Sigmoid colon (tissue), 7 donors: ENCODE data around the gene RBPMS2. TPM values are rescaled to one million over a fixed set of nuclear protein-coding genes. Genes with fewer than 3 reads are reported as not detected.
"Not testable (repeated sequence)": the region's sequence is repeated elsewhere in the genome, so short reads cannot be mapped to it uniquely, and the experiment has no call there.

Experiments
- DNase-seq: peaks from one replicate; pipeline ENCODE4 v3.0.0-alpha.2; 2019
- H3K27ac ChIP-seq, 4 donors: fragments of 200-600 bp; sonication (generic); one replicate each; pipeline ENCODE4 v1.5.1; 2016 to 2019; ENCODE audit warnings: mild to moderate bottlenecking in 1 of 4
- H3K27me3 ChIP-seq, 3 donors: fragments of 200-600 bp; sonication (generic); one replicate each; pipeline ENCODE4 v1.5.1; 2019; ENCODE audit warnings: mild to moderate bottlenecking in 1 of 3
- H3K36me3 ChIP-seq, 4 donors: fragments of 200-600 bp; sonication (generic); one replicate each; pipeline ENCODE4 v1.5.1; 2016 to 2019
- H3K4me1 ChIP-seq, 4 donors: fragments of 200-600 bp; sonication (generic); one replicate each; pipeline ENCODE4 v1.5.1; 2017 to 2019
- H3K4me3 ChIP-seq, 4 donors: fragments of 200-600 bp; sonication (generic); one replicate each; pipeline ENCODE4 v1.5.1; 2017 to 2019; ENCODE audit warnings: mild to moderate bottlenecking in 2 of 4, moderate library complexity in 1 of 4
- H3K9me3 ChIP-seq, 4 donors: fragments of 200-600 bp in 3 of 4; sonication (generic) in 3 of 4; one replicate each; pipeline versions ENCODE4 v1.5.1 to v1.6.1; 2013 to 2019
- EP300 ChIP-seq, 4 donors: sonication (generic); formaldehyde crosslinking; IDR thresholded peaks; one replicate each; pipeline ENCODE4 v1.6.1; 2017; ENCODE audit warnings: antibody characterized with exemption in 4 of 4
- POLR2A ChIP-seq, 2 donors: fragments of 450-650 bp; IDR thresholded peaks; one replicate each; pipeline ENCODE4 v1.6.1; 2016; ENCODE audit warnings: antibody characterized with exemption in 2 of 2, mild to moderate bottlenecking in 2 of 2, moderate library complexity in 2 of 2
- POLR2AphosphoS5 ChIP-seq, 4 donors: sonication (generic); formaldehyde crosslinking; IDR thresholded peaks; one replicate each; pipeline ENCODE4 v1.6.1; 2017; ENCODE audit warnings: antibody characterized with exemption in 4 of 4
- WGBS, 2 donors: extraction: QIAGEN DNeasy Blood & Tissue Kit; methylation state at CpG; one replicate each; pipeline ENCODE4 v1.1.7; 2013; 5-methylcytosine and 5-hydroxymethylcytosine counted together
- intact Hi-C: fragments of 100-400 bp; cut with DNase I; formaldehyde crosslinking; loops from one replicate; pipeline ENCODE4 v1.15.1; 2023
- polyA plus RNA-seq, 3 donors: library from polyadenylated mRNA; stranded (reverse); fragments of 200-250 nt; gene quantifications; one replicate each; pipeline ENCODE4 v1.2.3, GENCODE V29; 2013
- total RNA-seq, 4 donors: library from RNA; depleted of rRNA; stranded (reverse); fragments of >200 nt; gene quantifications; one replicate each; pipeline ENCODE4 v1.1.0, GENCODE V29; 2016
- TF ChIP-seq, protein P1 (sequence below), 4 experiments: fragments of 450-650 bp in 3 of 4; fragments of 200-600 bp in 1 of 4; IDR thresholded peaks; one replicate each; pipeline ENCODE4 v1.5.1; 2016 to 2019; ENCODE audit warnings: antibody characterized with exemption in 4 of 4, mild to moderate bottlenecking in 3 of 4, moderate library complexity in 2 of 4
- donor health status: healthy with polysubstance abuse.
- donor health status: Bipolar disorder and iron deficiency.
- donor health status: healthy.

RBPMS2 gene
- total and polyA plus RNA-seq, 7 donors, result 0.69 to 58.2 (median 22.1) TPM

DNA sequence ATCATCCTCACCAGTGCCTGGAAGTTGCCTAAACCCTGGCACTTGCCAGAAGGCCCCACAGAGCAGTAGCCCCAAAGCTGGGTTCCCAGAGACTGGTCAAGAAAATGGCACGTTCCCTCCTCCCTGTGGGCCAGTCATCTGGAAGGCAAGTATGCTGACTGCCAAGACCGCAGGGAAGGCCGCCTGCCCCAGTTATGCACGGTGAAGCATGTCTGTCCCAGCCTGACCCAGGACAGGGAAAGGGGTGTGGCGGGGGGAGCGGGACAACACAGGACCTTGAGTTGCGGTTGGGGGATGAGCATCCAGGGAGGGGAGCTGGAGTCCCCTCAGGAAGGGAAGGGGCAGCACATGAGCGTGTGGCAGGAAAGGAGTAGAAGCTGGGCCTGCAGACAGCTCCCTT, 33.0 kb downstream of the RBPMS2 start:
- Histone ChIP-seq H3K27me3 (no peaks in the 10 kb centered on the region), H3K36me3 (peaks cover 0 to 16% (median 0%) of the 10 kb centered on the region in 4 donors), H3K4me3 (no peak overlapping the region), H3K4me1 (peaks cover 0 to 82% (median 69%) of the 10 kb centered on the region in 4 donors), H3K9me3 (no peaks in the 10 kb centered on the region), H3K27ac (peak overlapping the region; percentile 88 to 93 (median 90))
- TF ChIP-seq POLR2AphosphoS5 (IDR thresholded peaks at IDR 0.05), result peak in 1 of 4 donors; percentile 26
- TF ChIP-seq, protein P1, sequence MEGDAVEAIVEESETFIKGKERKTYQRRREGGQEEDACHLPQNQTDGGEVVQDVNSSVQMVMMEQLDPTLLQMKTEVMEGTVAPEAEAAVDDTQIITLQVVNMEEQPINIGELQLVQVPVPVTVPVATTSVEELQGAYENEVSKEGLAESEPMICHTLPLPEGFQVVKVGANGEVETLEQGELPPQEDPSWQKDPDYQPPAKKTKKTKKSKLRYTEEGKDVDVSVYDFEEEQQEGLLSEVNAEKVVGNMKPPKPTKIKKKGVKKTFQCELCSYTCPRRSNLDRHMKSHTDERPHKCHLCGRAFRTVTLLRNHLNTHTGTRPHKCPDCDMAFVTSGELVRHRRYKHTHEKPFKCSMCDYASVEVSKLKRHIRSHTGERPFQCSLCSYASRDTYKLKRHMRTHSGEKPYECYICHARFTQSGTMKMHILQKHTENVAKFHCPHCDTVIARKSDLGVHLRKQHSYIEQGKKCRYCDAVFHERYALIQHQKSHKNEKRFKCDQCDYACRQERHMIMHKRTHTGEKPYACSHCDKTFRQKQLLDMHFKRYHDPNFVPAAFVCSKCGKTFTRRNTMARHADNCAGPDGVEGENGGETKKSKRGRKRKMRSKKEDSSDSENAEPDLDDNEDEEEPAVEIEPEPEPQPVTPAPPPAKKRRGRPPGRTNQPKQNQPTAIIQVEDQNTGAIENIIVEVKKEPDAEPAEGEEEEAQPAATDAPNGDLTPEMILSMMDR (IDR thresholded peaks at IDR 0.05), result no peak
- WGBS, 2 donors, result 85 to 86% methylated on average over 8 of the region's 8 CpGs
- DNase-seq, result no peak
- intact Hi-C loops, result loop anchor here (5.0 kb wide), 1 partner anchor 35 kb away; the partner anchor contains the start of gene RBPMS2

DNA sequence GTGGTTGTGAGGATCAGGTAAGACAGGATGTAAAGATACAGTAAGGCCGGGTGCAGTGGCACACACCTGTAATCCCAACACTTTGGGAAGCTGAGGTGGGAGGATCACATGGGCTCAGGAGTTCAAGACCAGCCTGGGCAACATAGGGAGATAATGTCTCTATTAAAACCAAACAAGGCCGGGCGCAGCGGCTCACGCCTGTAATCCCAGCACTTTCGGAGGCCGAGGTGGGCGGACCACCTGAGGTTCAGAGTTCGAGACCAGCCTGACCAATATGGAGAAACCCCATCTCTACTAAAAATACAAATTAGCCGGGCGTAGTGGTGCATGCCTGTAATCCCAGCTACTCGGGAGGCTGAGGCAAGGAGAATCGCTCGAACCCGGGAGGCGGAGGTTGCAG, 33.7 kb downstream of the RBPMS2 start:
- not testable (repeated sequence) for DNase-seq, H3K9me3 ChIP-seq, H3K4me3 ChIP-seq, H3K27me3 ChIP-seq
- Histone ChIP-seq H3K36me3 (peaks cover 0 to 16% (median 0%) of the 10 kb centered on the region in 4 donors), H3K4me1 (peaks cover 0 to 82% (median 66%) of the 10 kb centered on the region in 4 donors), H3K27ac (peak overlapping the region; percentile 88 to 93 (median 90))
- intact Hi-C loops, result loop anchor here (5.0 kb wide), 1 partner anchor 36 kb away; the partner anchor contains the start of gene RBPMS2
- 93 to 96% methylated on average over 16 of the region's 16 CpGs for WGBS, 2 donors

DNA sequence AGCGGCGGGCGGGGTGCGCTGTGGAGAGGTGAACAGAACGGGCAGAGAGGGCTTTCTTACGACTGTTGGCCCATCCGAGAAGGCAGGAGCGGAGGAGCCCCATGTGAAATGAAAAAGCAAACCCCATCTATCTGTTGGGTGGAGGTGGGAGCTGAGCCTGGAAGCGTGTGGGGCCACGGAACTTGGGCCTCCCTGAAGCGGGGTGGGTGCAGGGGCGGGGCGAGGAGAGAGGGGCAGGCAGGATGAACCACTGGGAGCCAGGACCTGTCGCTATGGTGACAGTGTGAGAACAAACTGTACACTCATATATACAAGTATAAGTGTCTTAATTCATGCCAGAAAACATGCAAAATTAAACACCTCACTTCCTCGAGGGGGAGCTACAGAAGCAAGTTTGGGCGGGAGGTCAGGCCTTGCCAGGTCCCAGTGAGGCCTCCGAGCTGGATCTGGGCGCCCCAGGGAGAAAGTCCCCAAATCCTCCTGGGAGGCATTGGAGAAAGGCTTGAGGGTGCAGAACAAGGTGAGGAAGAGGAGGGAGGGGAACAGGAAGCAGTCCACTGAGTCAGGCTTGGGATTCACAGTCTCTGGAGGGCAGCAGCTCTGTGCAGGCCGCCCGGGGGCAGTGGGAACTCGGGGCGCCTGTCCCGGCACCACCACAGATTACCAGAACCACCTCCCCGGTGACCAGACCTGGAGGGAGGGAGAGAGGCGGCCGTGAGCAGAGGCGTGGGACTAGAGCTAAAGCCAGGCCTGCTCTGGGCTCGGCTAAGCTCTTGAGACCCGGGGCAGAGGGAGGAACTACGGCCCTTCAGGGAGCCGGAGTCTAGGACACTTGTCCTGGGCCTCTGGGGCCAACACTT, 34.8 kb downstream of the RBPMS2 start:
- intact Hi-C loops, result loop anchor here (1.0 to 5.0 kb wide), 2 partner anchors 37 to 69 kb away; partner anchors contain the start of gene RBPMS2
- H3K9me3 ChIP-seq, result no peaks in the 10 kb centered on the region
- TF ChIP-seq POLR2A (IDR thresholded peaks at IDR 0.05) (no peak), EP300 (IDR thresholded peaks at IDR 0.05) (peak in 3 of 4 donors; percentile 49 to 92 (median 75)), POLR2AphosphoS5 (IDR thresholded peaks at IDR 0.05) (peak; percentile 51 to 83 (median 74))
- TF ChIP-seq, protein P1 (IDR thresholded peaks at IDR 0.05), result peak in 2 of 4 experiments; percentile 26 to 32
- H3K27ac ChIP-seq, result peak overlapping the region; percentile 88 to 93 (median 90)
- H3K27me3 ChIP-seq, result no peaks in the 10 kb centered on the region
- DNase-seq, result peak; percentile 98
- 68 to 72% methylated on average over 31 of the region's 31 CpGs for WGBS, 2 donors
- H3K4me1 ChIP-seq, result peaks cover 0 to 84% (median 70%) of the 10 kb centered on the region in 4 donors
- H3K4me3 ChIP-seq, result peak overlapping the region in 3 of 4 donors; percentile 27 to 39 (median 33)
- H3K36me3 ChIP-seq, result peaks cover 0 to 17% (median 0%) of the 10 kb centered on the region in 4 donors

DNA sequence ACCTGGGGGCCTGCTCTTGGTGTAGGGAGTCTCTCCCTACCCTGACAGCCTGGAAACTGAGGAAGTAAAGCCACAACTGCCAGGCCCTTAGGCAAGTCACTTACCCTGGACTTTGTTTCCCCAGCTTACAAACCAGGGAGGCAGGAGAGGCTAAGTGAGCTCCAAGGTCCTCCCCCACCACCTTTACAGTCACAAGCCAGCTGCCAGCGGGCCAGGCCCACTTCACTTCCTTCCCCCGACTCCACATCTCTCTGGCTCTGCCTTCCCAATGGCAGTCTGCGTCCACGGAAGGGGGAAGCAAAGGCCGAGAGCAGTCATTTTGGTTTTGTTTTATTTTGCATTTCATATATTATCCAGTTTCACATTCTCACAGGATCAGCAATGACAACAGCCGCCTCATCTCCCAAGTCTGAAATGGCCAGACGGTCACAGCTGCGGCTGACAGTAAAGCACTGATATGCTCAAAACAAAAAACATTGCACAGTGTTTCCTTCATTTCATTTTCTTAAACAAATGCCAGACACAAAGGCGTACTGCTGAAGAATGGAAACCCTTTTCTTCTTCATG, 35.7 kb downstream of the RBPMS2 start:
- no peaks in the 10 kb centered on the region for H3K9me3 ChIP-seq
- TF ChIP-seq POLR2AphosphoS5 (IDR thresholded peaks at IDR 0.05), result peak in 2 of 4 donors; percentile 33 to 40
- TF ChIP-seq EP300 (IDR thresholded peaks at IDR 0.05), result peak in 1 of 4 donors; percentile 21
- TF ChIP-seq POLR2A (IDR thresholded peaks at IDR 0.05), result no peak
- TF ChIP-seq, protein P1 (IDR thresholded peaks at IDR 0.05), result no peak
- peaks cover 0 to 15% (median 0%) of the 10 kb centered on the region in 4 donors for H3K36me3 ChIP-seq
- WGBS, 2 donors, result 64 to 80% methylated on average over 9 of the region's 9 CpGs
- DNase-seq, result peak; percentile 85
- H3K4me3 ChIP-seq, result peak overlapping the region in 3 of 4 donors; percentile 27 to 39 (median 33)
- no peaks in the 10 kb centered on the region for H3K27me3 ChIP-seq
- peaks cover 0 to 86% (median 70%) of the 10 kb centered on the region in 4 donors for H3K4me1 ChIP-seq
- peak overlapping the region; percentile 88 to 93 (median 90) for H3K27ac ChIP-seq
- intact Hi-C loops, result loop anchor here (1.0 to 10.0 kb wide), 3 partner anchors 38 to 255 kb away; partner anchors contain the start of gene RBPMS2

DNA sequence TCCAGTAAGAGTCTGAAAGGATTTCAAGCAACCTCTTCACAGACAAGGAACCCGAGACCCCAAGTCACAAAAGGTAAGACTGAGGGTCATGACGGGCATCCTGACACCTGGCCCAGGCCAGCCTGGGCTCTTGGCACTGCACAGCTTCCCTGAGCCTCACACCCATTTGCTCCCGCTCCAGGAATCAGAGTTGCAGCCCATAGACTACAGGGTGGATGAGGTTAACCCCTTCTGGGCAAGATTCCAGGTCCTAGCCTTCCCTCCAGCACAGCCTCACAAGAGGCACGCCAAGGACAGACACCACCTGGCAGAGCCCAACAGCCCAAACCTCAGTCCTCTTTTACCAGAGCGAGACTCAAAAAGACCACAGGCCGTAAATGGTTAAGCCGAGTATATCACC, 36.2 kb downstream of the RBPMS2 start:
- WGBS, 2 donors, result 65 to 68% methylated on average over 7 of the region's 7 CpGs

More for the DNA sequence above, 36.2 kb downstream of the RBPMS2 start:
- Histone ChIP-seq H3K27ac (peak overlapping the region; percentile 88 to 93 (median 90)), H3K27me3 (no peaks in the 10 kb centered on the region), H3K9me3 (no peaks in the 10 kb centered on the region), H3K4me3 (peak overlapping the region in 2 of 4 donors; percentile 33 to 39), H3K36me3 (peaks cover 0 to 15% (median 0%) of the 10 kb centered on the region in 4 donors), H3K4me1 (peaks cover 0 to 86% (median 70%) of the 10 kb centered on the region in 4 donors)
- DNase-seq, result peak; percentile 82
- intact Hi-C loops, result loop anchor here (10.0 kb wide), 1 partner anchor 256 kb away; no protein-coding TSS in a partner anchor
- TF ChIP-seq POLR2A (IDR thresholded peaks at IDR 0.05) (no peak), POLR2AphosphoS5 (IDR thresholded peaks at IDR 0.05) (peak in 1 of 4 donors; percentile 2), EP300 (IDR thresholded peaks at IDR 0.05) (no peak)
- TF ChIP-seq, protein P1 (IDR thresholded peaks at IDR 0.05), result no peak
